Esophagus squamous epithelium (tissue), 4 donors: Measurements from ENCODE around the gene GAGE12G.
"Not testable (repeated sequence)": the region's sequence is repeated elsewhere in the genome, so short reads cannot be mapped to it uniquely, and the experiment has no call there.

Experiments used
- CTCF ChIP-seq, 6 experiments: fragments of 450-650 bp in 4 of 6; fragments of 200-600 bp in 2 of 6; sonication (generic) in 2 of 6; IDR thresholded peaks; one replicate each; pipeline ENCODE4 v1.5.1; 2016 to 2019; ENCODE audit warnings: antibody characterized with exemption in 6 of 6, mild to moderate bottlenecking in 4 of 6, moderate library complexity in 4 of 6
- POLR2A ChIP-seq, 4 donors: fragments of 450-650 bp; IDR thresholded peaks; one replicate each; pipeline ENCODE4 v1.6.1; 2017; ENCODE audit warnings: antibody characterized with exemption in 4 of 4, mild to moderate bottlenecking in 4 of 4, moderate library complexity in 3 of 4

- not testable (repeated sequence) for TF ChIP-seq POLR2A, CTCF (IDR thresholded peaks at IDR 0.05)
Observed at GRCh38 chrX:49598720-49599119, 28.5 kb downstream of the GAGE12G start, which contains the start of gene GAGE1.
